Activated T-helper 9 cell treated with anti-CD3 and anti-CD28 coated beads, Interleukin-2, amount 50 U/mL, for 16 hours (primary cell): ENCODE measurements around the gene MBD6.

ENCODE experiments used
- DNase-seq: peaks from one replicate; pipeline ENCODE4 v3.0.0-alpha.2; 2020; ENCODE audit warnings: low read depth

The MBD6 gene

DNA sequence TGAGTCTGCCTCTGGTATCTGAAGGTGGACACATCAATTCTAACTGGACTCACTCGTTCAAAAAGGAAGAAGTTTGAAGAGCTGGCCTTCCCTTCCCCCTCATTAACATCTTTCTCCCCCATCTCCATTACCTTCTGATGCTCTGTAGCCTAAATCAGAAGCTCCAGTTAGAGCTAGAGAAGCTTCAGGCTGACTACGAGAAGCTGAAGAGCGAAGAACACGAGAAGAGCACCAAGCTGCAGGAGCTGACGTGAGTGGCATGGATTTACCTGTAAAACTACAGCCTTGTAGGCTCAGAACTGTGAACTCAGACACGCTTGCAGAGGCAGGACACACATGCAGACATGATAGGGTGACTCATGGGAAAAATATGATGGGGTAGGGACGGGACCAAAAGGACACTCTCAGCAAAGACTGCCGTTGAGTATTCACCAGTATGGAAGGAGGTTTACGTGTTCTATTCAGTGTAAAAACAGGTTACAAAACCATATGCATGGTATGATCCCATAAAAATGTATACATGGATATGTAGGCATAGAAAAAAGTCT lies 54.1 kb downstream of the MBD6 start:
- no peak for DNase-seq

- no peak for DNase-seq
Measured at GRCh38 chr12:57577981-57578758, 55.5 kb downstream of the MBD6 start.

DNA sequence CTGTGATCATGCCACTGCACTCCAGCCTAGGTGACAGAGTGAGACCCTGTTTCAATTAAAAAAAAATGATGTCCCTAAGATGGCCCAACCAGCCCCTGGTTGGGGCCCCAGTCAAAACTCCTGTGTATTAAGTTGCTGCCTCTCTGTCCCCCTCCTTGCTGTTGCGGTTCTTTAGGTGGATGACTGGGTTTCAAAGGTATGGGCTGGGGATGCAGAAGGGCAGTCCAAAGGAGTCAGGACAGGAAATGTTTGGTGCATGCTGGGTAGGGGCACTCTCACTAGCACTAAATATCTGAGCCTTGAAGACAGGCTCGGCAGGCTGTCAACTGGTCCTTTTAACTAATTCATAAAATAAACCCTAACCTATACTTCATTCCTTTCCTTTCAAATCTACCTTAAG lies 56.4 kb downstream of the MBD6 start:
- DNase-seq: no peak
